ENCODE data around the gene SLC49A3.

Gene SLC49A3

GRCh38 chr4:714087-714486, 25.1 kb upstream of the SLC49A3 start:
- H3K4me3 ChIP-seq (ENCODE audit: insufficient read depth, low read length, poor library complexity, severe bottlenecking), result no peak overlapping the region
- peaks cover 73% of the 10 kb centered on the region for H3K79me2 ChIP-seq (ENCODE audit: insufficient read depth, low read length)
- no peaks in the 10 kb centered on the region for H3K9me2 ChIP-seq (replicated peaks; ENCODE audit: insufficient read depth, low read length)
- H2AFZ ChIP-seq (ENCODE audit: low read depth, low read length, severe bottlenecking), result no peak overlapping the region
- H3K36me3 ChIP-seq (ENCODE audit: low read length), result no peaks in the 10 kb centered on the region
- no peaks in the 10 kb centered on the region; the same call in 1 of the 2 replicates for H4K20me1 ChIP-seq (ENCODE audit: low read depth, low read length)
- no peak overlapping the region for H3K27ac ChIP-seq (ENCODE audit: low read depth, low read length)
- H3K27me3 ChIP-seq (ENCODE audit: low read length), result no peaks in the 10 kb centered on the region
- no peak overlapping the region for H3K9ac ChIP-seq (ENCODE audit: low read length)
- H3K4me2 ChIP-seq (ENCODE audit: low read depth, low read length, poor library complexity, severe bottlenecking), result no peak overlapping the region
- H3F3A ChIP-seq (ENCODE audit: insufficient read depth), result peaks cover 6% of the 10 kb centered on the region; the same call in 1 of the 2 replicates
- TF ChIP-seq CTCF (IDR thresholded peaks at IDR 0.05; ENCODE audit: insufficient read depth, low read length, poor library complexity, severe bottlenecking), result no peak
- TF ChIP-seq EZH2phosphoT487 (conservative IDR thresholded peaks at IDR 0.05; ENCODE audit: low read length), result no peak
- H3K9me3 ChIP-seq (ENCODE audit: insufficient read depth, low read length), result no peaks in the 10 kb centered on the region

GRCh38 chr4:712916-713632, 24.1 kb upstream of the SLC49A3 start:
- TF ChIP-seq CTCF (IDR thresholded peaks at IDR 0.05; ENCODE audit: insufficient read depth, low read length, poor library complexity, severe bottlenecking) (no peak), EZH2phosphoT487 (conservative IDR thresholded peaks at IDR 0.05; ENCODE audit: low read length) (no peak)
- no peak overlapping the region for H3K9ac ChIP-seq (ENCODE audit: low read length)
- no peak overlapping the region for H3K4me2 ChIP-seq (ENCODE audit: low read depth, low read length, poor library complexity, severe bottlenecking)
- no peak overlapping the region for H2AFZ ChIP-seq (ENCODE audit: low read depth, low read length, severe bottlenecking)
- no peak overlapping the region for H3K27ac ChIP-seq (ENCODE audit: low read depth, low read length)
- no peaks in the 10 kb centered on the region for H3K9me3 ChIP-seq (ENCODE audit: insufficient read depth, low read length)
- H3K36me3 ChIP-seq (ENCODE audit: low read length), result no peaks in the 10 kb centered on the region
- H3K27me3 ChIP-seq (ENCODE audit: low read length), result no peaks in the 10 kb centered on the region
- peaks cover 6% of the 10 kb centered on the region; the same call in 1 of the 2 replicates for H3F3A ChIP-seq (ENCODE audit: insufficient read depth)
- H4K20me1 ChIP-seq (ENCODE audit: low read depth, low read length), result no peaks in the 10 kb centered on the region; the same call in 1 of the 2 replicates
- peaks cover 73% of the 10 kb centered on the region for H3K79me2 ChIP-seq (ENCODE audit: insufficient read depth, low read length)
- H3K9me2 ChIP-seq (replicated peaks; ENCODE audit: insufficient read depth, low read length), result no peaks in the 10 kb centered on the region
- H3K4me3 ChIP-seq (ENCODE audit: insufficient read depth, low read length, poor library complexity, severe bottlenecking), result no peak overlapping the region

GRCh38 chr4:712093-712492, 23.1 kb upstream of the SLC49A3 start:
- TF ChIP-seq CTCF (IDR thresholded peaks at IDR 0.05; ENCODE audit: insufficient read depth, low read length, poor library complexity, severe bottlenecking) (no peak), EZH2phosphoT487 (conservative IDR thresholded peaks at IDR 0.05; ENCODE audit: low read length) (no peak)
- H3K9me2 ChIP-seq (replicated peaks; ENCODE audit: insufficient read depth, low read length), result no peaks in the 10 kb centered on the region

More at GRCh38 chr4:712093-712492, 23.1 kb upstream of the SLC49A3 start:
- no peak overlapping the region for H3K4me3 ChIP-seq (ENCODE audit: insufficient read depth, low read length, poor library complexity, severe bottlenecking)
- no peaks in the 10 kb centered on the region; the same call in 1 of the 2 replicates for H4K20me1 ChIP-seq (ENCODE audit: low read depth, low read length)
- no peak overlapping the region for H3K4me2 ChIP-seq (ENCODE audit: low read depth, low read length, poor library complexity, severe bottlenecking)
- no peak overlapping the region for H3K27ac ChIP-seq (ENCODE audit: low read depth, low read length)
- H3K36me3 ChIP-seq (ENCODE audit: low read length), result no peaks in the 10 kb centered on the region
- peaks cover 6% of the 10 kb centered on the region; the same call in 1 of the 2 replicates for H3F3A ChIP-seq (ENCODE audit: insufficient read depth)
- H3K9ac ChIP-seq (ENCODE audit: low read length), result no peak overlapping the region
- peaks cover 76% of the 10 kb centered on the region for H3K79me2 ChIP-seq (ENCODE audit: insufficient read depth, low read length)
- H3K9me3 ChIP-seq (ENCODE audit: insufficient read depth, low read length), result no peaks in the 10 kb centered on the region
- no peak overlapping the region for H2AFZ ChIP-seq (ENCODE audit: low read depth, low read length, severe bottlenecking)
- no peaks in the 10 kb centered on the region for H3K27me3 ChIP-seq (ENCODE audit: low read length)
